CD1c-positive myeloid dendritic cell (primary cell): Measurements from ENCODE around the gene IL1A.

Experiments
- DNase-seq: peaks from one replicate; pipeline ENCODE4 v3.0.0-alpha.2; 2016; ENCODE audit errors: extremely low spot score

IL1A gene

GRCh38 chr2:112727276-112728028 lies 56.8 kb downstream of the IL1A start:
- no peak for DNase-seq

GRCh38 chr2:112726487-112727190 lies 57.7 kb downstream of the IL1A start:
- DNase-seq, result peak; percentile 97

GRCh38 chr2:112725545-112726457 lies 58.5 kb downstream of the IL1A start:
- no peak for DNase-seq

DNA sequence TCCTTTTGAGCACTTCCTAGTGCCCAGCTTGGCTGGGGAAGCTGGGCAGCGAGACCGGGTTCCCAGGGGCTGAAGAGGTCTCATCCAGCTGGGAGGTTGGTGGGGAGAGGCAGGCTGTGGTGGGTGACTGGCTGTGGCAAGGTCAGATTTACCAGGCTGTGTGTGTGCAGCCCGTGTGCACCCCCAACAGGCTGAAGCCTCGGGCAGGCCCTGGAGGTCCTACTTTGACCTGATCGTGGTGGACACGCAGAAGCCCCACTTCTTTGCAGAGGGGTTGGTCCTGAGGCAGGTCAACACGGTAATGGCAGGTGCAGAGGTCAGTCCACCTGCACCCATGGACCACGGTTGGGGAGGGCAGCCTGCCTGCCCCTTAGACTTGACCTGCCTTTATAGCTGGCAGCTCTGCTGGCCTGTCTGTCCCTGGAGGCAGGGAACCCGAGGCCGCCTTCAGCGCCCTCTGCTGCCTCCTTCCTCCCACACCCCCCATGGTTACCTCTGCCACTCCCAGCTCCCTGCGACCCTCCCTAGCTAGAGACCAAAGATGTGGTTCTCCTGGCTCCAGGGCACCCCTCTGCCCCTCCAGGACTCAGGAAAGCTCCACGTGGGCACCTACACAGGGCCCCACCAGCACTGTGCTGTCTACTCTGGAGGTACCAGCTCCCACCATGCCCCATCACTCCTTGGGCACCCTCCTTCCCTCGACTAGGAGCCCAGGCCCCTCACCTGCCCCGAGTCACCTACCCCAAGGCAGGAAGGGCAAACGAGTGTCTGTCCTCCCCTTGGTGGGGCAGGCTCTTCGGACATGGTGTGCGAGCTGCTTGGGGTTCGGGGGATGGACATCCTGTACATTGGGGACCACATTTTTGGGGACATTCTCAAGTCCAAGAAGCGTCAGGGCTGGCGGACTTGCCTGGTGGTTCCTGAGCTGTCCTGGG lies 59.4 kb downstream of the IL1A start:
- DNase-seq, result peak; percentile 48

DNA sequence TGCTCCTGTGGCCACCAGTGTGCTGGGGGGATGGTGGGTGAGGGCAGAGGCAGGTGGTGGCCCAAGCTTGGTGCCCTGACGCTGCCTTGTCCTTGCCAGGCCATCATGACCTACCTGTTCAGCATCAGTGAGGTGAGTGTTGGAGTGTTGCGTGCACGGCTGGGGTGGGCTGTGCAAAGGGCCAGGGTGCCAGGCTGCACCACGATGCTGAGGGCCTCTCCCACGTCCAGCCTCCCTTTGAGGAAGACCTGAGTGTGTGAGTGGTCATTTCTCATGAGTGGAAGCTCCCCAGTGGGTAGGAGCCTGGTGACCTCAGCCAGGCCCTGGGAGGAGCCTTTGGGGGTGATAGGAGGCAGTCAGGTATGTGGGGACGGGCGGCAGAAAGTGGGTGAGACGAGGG lies 60.3 kb downstream of the IL1A start:
- DNase-seq, result no peak
